Breast epithelium (tissue), 4 donors: Measurements from ENCODE around the gene VSIG2. TPM values are rescaled to one million over a fixed set of nuclear protein-coding genes. Genes with fewer than 3 reads are reported as not detected.
A peak's percentile ranks its signal among the peaks of the same experiment; 100 is the strongest.

Experiments
- DNase-seq, 2 donors: peaks; one replicate each; pipeline ENCODE4 v3.0.0-alpha.2; 2019; ENCODE audit warnings: low spot score in 2 of 2
- H3K27ac ChIP-seq, 2 donors: fragments of 200-600 bp; sonication (generic) in 1 of 2; one replicate each; pipeline ENCODE4 v1.5.1; 2016 to 2019; ENCODE audit warnings: mild to moderate bottlenecking in 1 of 2
- H3K27me3 ChIP-seq, 2 donors: fragments of 200-600 bp; sonication (generic) in 1 of 2; one replicate each; pipeline versions ENCODE4 v1.5.1 to v1.6.0; 2017 to 2019; ENCODE audit warnings: control low read depth in 1 of 2, mild to moderate bottlenecking in 1 of 2
- H3K36me3 ChIP-seq: fragments of 200-600 bp; one replicate; pipeline ENCODE4 v1.5.1; 2019
- H3K4me1 ChIP-seq, 2 donors: fragments of 200-600 bp; sonication (generic); one replicate each; pipeline ENCODE4 v1.5.1; 2016 to 2019; ENCODE audit warnings: control low read depth in 1 of 2
- H3K4me3 ChIP-seq, 3 donors: fragments of 200-600 bp; sonication (generic); 1 replicate in 2 of 3; 2 replicates in 1 of 3; pipeline ENCODE4 v1.5.1; 2016 to 2019; ENCODE audit warnings: mild to moderate bottlenecking in 3 of 3, moderate library complexity in 2 of 3
- H3K9me3 ChIP-seq, 2 donors: fragments of 200-600 bp; sonication (generic) in 1 of 2; one replicate each; pipeline ENCODE4 v1.5.1; 2016 to 2019; ENCODE audit warnings: control low read depth in 1 of 2
- CTCF ChIP-seq, 3 donors: fragments of 450-650 bp; IDR thresholded peaks; one replicate each; pipeline ENCODE4 v1.5.1; 2016 to 2017; ENCODE audit warnings: antibody characterized with exemption in 3 of 3, mild to moderate bottlenecking in 3 of 3, moderate library complexity in 3 of 3
- POLR2A ChIP-seq: fragments of 450-650 bp; IDR thresholded peaks from one replicate; pipeline ENCODE4 v1.6.1; 2016; ENCODE audit warnings: antibody characterized with exemption, mild to moderate bottlenecking, moderate library complexity
- POLR2AphosphoS5 ChIP-seq, 3 donors: sonication (generic); formaldehyde crosslinking; IDR thresholded peaks; one replicate each; pipeline ENCODE4 v1.6.1; 2017; ENCODE audit warnings: antibody characterized with exemption in 3 of 3
- intact Hi-C: fragments of 100-400 bp; cut with DNase I; formaldehyde crosslinking; loops from one replicate; pipeline ENCODE4 v1.15.1; 2023; ENCODE audit warnings: low total_unique reads
- total RNA-seq, 3 donors: library from RNA; depleted of rRNA; stranded (reverse); fragments of >200 nt; gene quantifications; one replicate each; pipeline ENCODE4 v1.1.0, GENCODE V29; 2016

Gene VSIG2
- total RNA-seq, 3 donors from 2014 or later = 8.8 to 20.5 TPM; not detected in 1

DNA sequence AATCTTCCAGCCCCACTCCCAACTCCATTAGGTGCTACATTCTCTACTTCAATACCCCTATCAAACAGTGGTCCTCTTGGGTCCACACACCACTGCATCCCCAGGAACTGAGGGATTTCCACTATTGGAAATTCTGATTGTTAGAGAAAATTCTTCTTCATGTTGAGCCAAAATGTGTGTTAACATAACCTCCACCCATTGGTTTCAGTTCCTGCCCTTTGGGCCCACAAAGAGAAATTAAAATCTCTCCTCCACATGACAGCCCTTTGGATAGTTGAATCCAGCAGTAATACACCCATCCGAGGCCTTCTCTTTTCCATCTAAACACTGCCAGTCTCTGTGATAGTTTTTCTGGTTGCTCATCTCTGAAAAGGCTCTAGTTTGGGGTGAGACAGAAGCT is 2.1 kb downstream of the VSIG2 start:
- Histone ChIP-seq H3K27ac (no peak overlapping the region), H3K9me3 (no peaks in the 10 kb centered on the region), H3K4me1 (no peaks in the 10 kb centered on the region), H3K27me3 (peaks cover 0 to 21% of the 10 kb centered on the region in 2 donors), H3K36me3 (no peaks in the 10 kb centered on the region), H3K4me3 (no peak overlapping the region)
- intact Hi-C loops = no loop called here
- DNase-seq = no peak
- no peak for TF ChIP-seq POLR2A
- TF ChIP-seq POLR2AphosphoS5 (IDR thresholded peaks at IDR 0.05) = no peak
- TF ChIP-seq CTCF (IDR thresholded peaks at IDR 0.05) = no peak

DNA sequence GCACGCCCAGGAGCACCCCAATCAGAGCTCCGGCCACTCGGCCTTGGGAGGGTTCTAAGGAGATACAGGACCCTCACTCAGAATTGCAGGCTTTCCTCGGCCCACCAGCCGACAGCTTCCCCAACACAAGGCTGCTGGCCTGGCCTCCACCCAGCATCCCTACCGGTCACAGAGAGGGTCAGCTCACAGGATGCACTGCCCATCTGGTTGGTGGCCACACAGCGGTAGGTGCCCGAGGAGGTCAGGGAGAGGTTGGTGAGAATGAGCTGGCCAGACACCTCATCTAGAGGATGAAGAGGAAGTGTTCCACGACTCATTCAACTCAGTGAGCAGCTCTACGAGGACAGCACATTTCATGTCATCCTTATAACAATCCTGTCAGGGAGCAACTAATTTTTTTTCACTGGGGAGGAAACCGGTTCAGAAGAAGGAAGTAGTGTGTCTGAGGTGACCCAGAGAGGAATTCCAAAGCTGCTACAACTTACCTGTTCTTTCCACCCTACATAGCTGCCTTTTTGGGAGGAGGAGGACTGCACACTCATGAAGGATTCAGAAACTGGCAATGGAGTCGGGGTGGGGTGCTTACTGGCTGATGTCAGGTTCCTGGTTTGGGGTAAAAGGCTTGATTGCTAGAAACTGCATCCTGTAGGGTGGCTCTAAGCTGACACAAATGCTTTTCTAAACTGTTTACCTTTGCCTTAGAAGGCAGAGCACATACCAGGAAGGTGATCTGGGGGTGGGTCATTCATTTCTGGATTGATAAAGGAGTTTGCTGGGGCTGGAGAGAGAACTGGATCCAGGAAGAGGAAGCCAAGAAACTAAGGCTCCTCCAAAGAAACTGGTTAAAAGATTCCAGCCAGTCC is 3.3 kb downstream of the VSIG2 start:
- H3K4me1 ChIP-seq = no peaks in the 10 kb centered on the region
- TF ChIP-seq POLR2AphosphoS5 (IDR thresholded peaks at IDR 0.05) = peak in 1 of 3 donors; percentile 16
- no peak for TF ChIP-seq POLR2A
- peak overlapping the region in 1 of 2 donors; percentile 81 for H3K27ac ChIP-seq
- DNase-seq = peak in 1 of 2 donors; percentile 7
- no peaks in the 10 kb centered on the region for H3K36me3 ChIP-seq
- intact Hi-C loops = no loop called here
- peaks cover 0 to 21% of the 10 kb centered on the region in 2 donors for H3K27me3 ChIP-seq
- no peak overlapping the region for H3K4me3 ChIP-seq
- no peaks in the 10 kb centered on the region for H3K9me3 ChIP-seq

DNA sequence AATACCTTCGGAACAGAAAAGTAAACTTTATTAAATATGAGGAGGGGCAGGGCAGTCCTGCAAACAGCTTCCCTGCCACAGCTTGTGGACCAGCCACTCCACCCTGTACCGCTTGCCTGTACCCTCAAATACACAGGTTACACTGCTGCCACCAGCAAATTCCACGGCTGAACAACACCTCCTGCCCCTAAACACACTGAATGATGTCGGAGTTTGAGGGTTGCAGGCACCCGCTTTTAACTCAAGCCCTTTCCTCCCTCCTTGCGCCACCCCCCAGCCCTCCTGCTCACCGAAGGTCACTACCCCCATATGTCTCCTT is 4.0 kb downstream of the VSIG2 start:
- intact Hi-C loops = no loop called here
- Histone ChIP-seq H3K4me1 (no peaks in the 10 kb centered on the region), H3K27me3 (peaks cover 0 to 21% of the 10 kb centered on the region in 2 donors), H3K27ac (peak overlapping the region in 1 of 2 donors; percentile 81), H3K4me3 (no peak overlapping the region), H3K9me3 (no peaks in the 10 kb centered on the region), H3K36me3 (no peaks in the 10 kb centered on the region)
- no peak for DNase-seq
- TF ChIP-seq CTCF (IDR thresholded peaks at IDR 0.05) (no peak), POLR2AphosphoS5 (IDR thresholded peaks at IDR 0.05) (no peak), POLR2A (no peak)

- H3K4me1 ChIP-seq = no peaks in the 10 kb centered on the region
- TF ChIP-seq POLR2A (no peak), POLR2AphosphoS5 (IDR thresholded peaks at IDR 0.05) (no peak), CTCF (IDR thresholded peaks at IDR 0.05) (no peak)
- intact Hi-C loops = no loop called here
- H3K4me3 ChIP-seq = no peak overlapping the region
- H3K27me3 ChIP-seq = peaks cover 0 to 18% of the 10 kb centered on the region in 2 donors
- DNase-seq = no peak
- no peaks in the 10 kb centered on the region for H3K9me3 ChIP-seq
- H3K36me3 ChIP-seq = no peaks in the 10 kb centered on the region
- H3K27ac ChIP-seq = peak overlapping the region; percentile 76 to 81
Observed at GRCh38 chr11:124747406-124748099, 4.5 kb downstream of the VSIG2 start.

- H3K36me3 ChIP-seq = no peaks in the 10 kb centered on the region
- peak overlapping the region; percentile 44 to 74 (median 63) for H3K4me3 ChIP-seq
- TF ChIP-seq POLR2A (no peak), CTCF (IDR thresholded peaks at IDR 0.05) (peak; percentile 15 to 60 (median 33)), POLR2AphosphoS5 (IDR thresholded peaks at IDR 0.05) (peak; percentile 38 to 58 (median 41))
- intact Hi-C loops = no loop called here
- peak overlapping the region; percentile 76 to 81 for H3K27ac ChIP-seq
- H3K27me3 ChIP-seq = peaks cover 0 to 12% of the 10 kb centered on the region in 2 donors
- DNase-seq = peak; percentile 75 to 81
- no peaks in the 10 kb centered on the region for H3K9me3 ChIP-seq
- H3K4me1 ChIP-seq = no peaks in the 10 kb centered on the region
Observed at GRCh38 chr11:124746621-124747243, 5.3 kb downstream of the VSIG2 start.
